Activated T-helper 1 cell treated with anti-CD3 and anti-CD28 coated beads, Interleukin-2, amount 50 U/mL, for 16 hours (primary cell): ENCODE results near the gene KLF7.

ENCODE experiments used
- DNase-seq, 2 donors: peaks; one replicate each; pipeline ENCODE4 v3.0.0-alpha.2; 2020; ENCODE audit warnings: low read depth in 1 of 2, low spot score in 1 of 2

Gene KLF7

GRCh38 chr2:207150284-207150683 is 15.5 kb downstream of the KLF7 start:
- DNase-seq = no peak

- no peak for DNase-seq
These were observed 16.2 kb downstream of the KLF7 start for GRCh38 chr2:207149249-207150213.

GRCh38 chr2:207148020-207148419 is 17.7 kb downstream of the KLF7 start:
- DNase-seq = no peak

GRCh38 chr2:207144173-207144785 is 21.5 kb downstream of the KLF7 start:
- DNase-seq = no peak

- peak in 1 of 2 donors; percentile 12 for DNase-seq
These were observed 22.3 kb downstream of the KLF7 start for GRCh38 chr2:207143215-207144172.

- DNase-seq = no peak
These were observed 23.3 kb downstream of the KLF7 start for GRCh38 chr2:207142461-207142860.

- DNase-seq = no peak
These were observed 24.4 kb downstream of the KLF7 start for GRCh38 chr2:207141386-207141785.

GRCh38 chr2:207140265-207140664 is 25.5 kb downstream of the KLF7 start:
- no peak for DNase-seq

- DNase-seq = no peak
These were observed 26.2 kb downstream of the KLF7 start for GRCh38 chr2:207139552-207139951.

- no peak for DNase-seq
These were observed 27.0 kb downstream of the KLF7 start for GRCh38 chr2:207138627-207139297.

GRCh38 chr2:207137596-207138337 is 28.0 kb downstream of the KLF7 start:
- DNase-seq = no peak

- no peak for DNase-seq
These were observed 28.9 kb downstream of the KLF7 start for GRCh38 chr2:207136874-207137273.

GRCh38 chr2:207135801-207136457 is 29.8 kb downstream of the KLF7 start:
- DNase-seq = no peak

GRCh38 chr2:207135340-207135739 is 30.4 kb downstream of the KLF7 start:
- no peak for DNase-seq

GRCh38 chr2:207133820-207134519 is 31.8 kb downstream of the KLF7 start:
- DNase-seq = no peak

GRCh38 chr2:207133458-207133819 is 32.3 kb downstream of the KLF7 start:
- no peak for DNase-seq

GRCh38 chr2:207132019-207132418 is 33.7 kb downstream of the KLF7 start:
- no peak for DNase-seq

GRCh38 chr2:207131594-207131993 is 34.2 kb downstream of the KLF7 start:
- DNase-seq = no peak

- DNase-seq = no peak
These were observed 34.7 kb downstream of the KLF7 start for GRCh38 chr2:207130958-207131521.
